ENCODE data around the gene MT1M.

DNA sequence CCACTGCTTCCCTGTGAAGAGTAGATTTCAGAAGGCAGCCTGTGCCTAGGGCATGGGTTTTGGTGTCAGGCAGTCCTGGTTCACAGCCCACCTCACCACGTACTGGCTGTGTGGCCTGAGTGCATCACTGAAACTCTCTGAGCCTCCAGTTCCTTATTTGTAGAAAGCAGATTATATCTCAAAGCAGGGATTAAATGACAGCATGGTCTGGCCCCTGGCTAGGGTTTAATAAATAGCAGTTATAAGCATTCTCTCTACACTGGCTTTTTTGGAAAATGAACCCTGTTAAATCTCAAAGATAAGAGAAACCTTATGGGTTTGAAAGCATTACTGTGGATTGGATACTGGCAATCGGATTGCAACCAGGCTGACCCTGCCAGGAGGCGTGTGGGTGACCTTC lies 2.9 kb upstream of the MT1M start:
- no peak for TF ChIP-seq EZH2 (IDR thresholded peaks at IDR 0.05; ENCODE audit: insufficient read depth, poor library complexity, severe bottlenecking)
- no peak for TF ChIP-seq EZH2phosphoT487 (IDR thresholded peaks at IDR 0.05; ENCODE audit: insufficient read depth, low read depth)
